HUDEP-2 (cell line): ENCODE results near the gene APBA1.

Experiments used
- DNase-seq, 76 experiments: peaks; one replicate each; lab custom pipeline; 2025; ENCODE audit not compliant: unreplicated experiment in 76 of 76; lab: John Stamatoyannopoulos, UW

Gene APBA1

GRCh38 chr9:69580582-69581214 is 91.5 kb downstream of the APBA1 start:
- DNase-seq = no peak

- no peak for DNase-seq
Measured at GRCh38 chr9:69579760-69580581, 92.2 kb downstream of the APBA1 start.

- DNase-seq = no peak
Measured at GRCh38 chr9:69579032-69579758, 93.0 kb downstream of the APBA1 start.

- no peak for DNase-seq
Measured at GRCh38 chr9:69578026-69578425, 94.1 kb downstream of the APBA1 start.

- DNase-seq = no peak
Measured at GRCh38 chr9:69577123-69577522, 95.0 kb downstream of the APBA1 start.

- DNase-seq = no peak
Measured at GRCh38 chr9:69574057-69574456, 98.1 kb downstream of the APBA1 start.

- no peak for DNase-seq
Measured at GRCh38 chr9:69573651-69574050, 98.5 kb downstream of the APBA1 start.

GRCh38 chr9:69572611-69573010 is 99.6 kb downstream of the APBA1 start:
- no peak for DNase-seq

GRCh38 chr9:69571032-69571431 is 101.1 kb downstream of the APBA1 start:
- no peak for DNase-seq

- DNase-seq = no peak
Measured at GRCh38 chr9:69569738-69570451, 102.3 kb downstream of the APBA1 start.

- DNase-seq = no peak
Measured at GRCh38 chr9:69564557-69564956, 107.6 kb downstream of the APBA1 start.

- no peak for DNase-seq
Measured at GRCh38 chr9:69559126-69559525, 113.0 kb downstream of the APBA1 start.

GRCh38 chr9:69556707-69557106 is 115.5 kb downstream of the APBA1 start:
- DNase-seq = no peak

GRCh38 chr9:69555802-69556201 is 116.4 kb downstream of the APBA1 start:
- DNase-seq = no peak

GRCh38 chr9:69554945-69555344 is 117.2 kb downstream of the APBA1 start:
- peak in 1 of 76 experiments; percentile 2 for DNase-seq

GRCh38 chr9:69549310-69550202 is 122.6 kb downstream of the APBA1 start:
- peak in 20 of 76 experiments; percentile 2 to 43 (median 16) for DNase-seq

- DNase-seq = no peak
Measured at GRCh38 chr9:69548681-69549080, 123.5 kb downstream of the APBA1 start.

GRCh38 chr9:69546265-69546664 is 125.9 kb downstream of the APBA1 start:
- DNase-seq = peak in 2 of 76 experiments; percentile 3 to 19

GRCh38 chr9:69542942-69543704 is 129.0 kb downstream of the APBA1 start:
- no peak for DNase-seq
